ENCODE data around the gene AUTS2.

Gene AUTS2

GRCh38 chr7:70480927-70481569 lies 882.8 kb downstream of the AUTS2 start:
- H3K9me2 ChIP-seq (replicated peaks; ENCODE audit: low read depth, low read length) = no peaks in the 10 kb centered on the region
- no peak overlapping the region for H3K4me2 ChIP-seq (ENCODE audit: low read depth, low read length, poor library complexity, severe bottlenecking)
- no peaks in the 10 kb centered on the region for H3K79me2 ChIP-seq (ENCODE audit: insufficient read depth, low read length)
- no peaks in the 10 kb centered on the region for H3F3A ChIP-seq (ENCODE audit: low read depth)
- H3K4me1 ChIP-seq (ENCODE audit: insufficient read depth, low read length, poor library complexity, severe bottlenecking) = no peaks in the 10 kb centered on the region
- H3K9me3 ChIP-seq (ENCODE audit: insufficient read depth, low read depth, low read length) = no peaks in the 10 kb centered on the region
- H3K4me3 ChIP-seq (ENCODE audit: low read length, poor library complexity, severe bottlenecking) = no peak overlapping the region
- no peak overlapping the region for H3K9ac ChIP-seq (ENCODE audit: low read depth, low read length, poor library complexity, severe bottlenecking)
- no peaks in the 10 kb centered on the region for H3K27me3 ChIP-seq (ENCODE audit: insufficient read depth, low read length, poor library complexity, severe bottlenecking)
- H2AFZ ChIP-seq (ENCODE audit: low read length) = no peak overlapping the region
- H4K20me1 ChIP-seq (ENCODE audit: insufficient read depth, low read length, poor library complexity, severe bottlenecking) = no peaks in the 10 kb centered on the region
- H3K36me3 ChIP-seq (ENCODE audit: insufficient read depth, low read length) = no peaks in the 10 kb centered on the region
- TF ChIP-seq EZH2phosphoT487 (IDR thresholded peaks at IDR 0.05; ENCODE audit: borderline replicate concordance) (no peak), CTCF (conservative IDR thresholded peaks at IDR 0.05; ENCODE audit: low read length) (no peak)

DNA sequence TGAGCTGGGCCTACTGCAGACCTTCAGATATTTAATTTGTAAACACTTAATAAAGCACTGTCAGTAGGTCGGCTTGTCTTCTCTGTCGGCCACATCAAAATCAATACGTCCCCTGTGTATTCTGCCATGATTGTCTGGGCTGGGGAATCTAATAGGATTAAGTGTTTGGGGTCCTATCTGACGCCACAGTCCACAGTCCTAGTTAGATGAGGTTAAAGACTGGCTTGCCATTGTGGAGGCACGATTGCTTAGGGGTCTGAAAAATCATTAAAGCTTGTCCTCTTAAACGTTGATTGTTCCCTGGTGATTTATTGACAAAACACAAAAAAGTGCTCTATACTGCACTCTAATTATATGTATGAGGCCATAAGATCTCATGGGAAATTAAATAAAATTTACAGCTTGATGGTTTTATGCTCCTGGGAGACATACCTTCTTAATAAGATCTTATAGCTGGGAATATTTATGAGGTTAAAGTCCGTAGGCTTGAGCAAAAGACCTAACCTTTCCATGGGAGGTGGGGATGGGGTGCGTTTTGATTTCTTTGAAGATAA lies 883.4 kb downstream of the AUTS2 start:
- Histone ChIP-seq H3K36me3 (ENCODE audit: insufficient read depth, low read length) (no peaks in the 10 kb centered on the region), H2AFZ (ENCODE audit: low read length) (no peak overlapping the region), H3K9me3 (ENCODE audit: insufficient read depth, low read depth, low read length) (no peaks in the 10 kb centered on the region), H3K27me3 (ENCODE audit: insufficient read depth, low read length, poor library complexity, severe bottlenecking) (no peaks in the 10 kb centered on the region), H3F3A (ENCODE audit: low read depth) (no peaks in the 10 kb centered on the region), H3K4me2 (ENCODE audit: low read depth, low read length, poor library complexity, severe bottlenecking) (no peak overlapping the region), H4K20me1 (ENCODE audit: insufficient read depth, low read length, poor library complexity, severe bottlenecking) (no peaks in the 10 kb centered on the region), H3K9me2 (replicated peaks; ENCODE audit: low read depth, low read length) (no peaks in the 10 kb centered on the region), H3K9ac (ENCODE audit: low read depth, low read length, poor library complexity, severe bottlenecking) (no peak overlapping the region), H3K4me1 (ENCODE audit: insufficient read depth, low read length, poor library complexity, severe bottlenecking) (no peaks in the 10 kb centered on the region), H3K4me3 (ENCODE audit: low read length, poor library complexity, severe bottlenecking) (no peak overlapping the region), H3K79me2 (ENCODE audit: insufficient read depth, low read length) (no peaks in the 10 kb centered on the region)
- TF ChIP-seq CTCF (conservative IDR thresholded peaks at IDR 0.05; ENCODE audit: low read length) (no peak), EZH2phosphoT487 (IDR thresholded peaks at IDR 0.05; ENCODE audit: borderline replicate concordance) (no peak)

GRCh38 chr7:70484255-70484654 lies 886.0 kb downstream of the AUTS2 start:
- Histone ChIP-seq H3K27me3 (ENCODE audit: insufficient read depth, low read length, poor library complexity, severe bottlenecking) (no peaks in the 10 kb centered on the region), H3K9ac (ENCODE audit: low read depth, low read length, poor library complexity, severe bottlenecking) (no peak overlapping the region), H3K4me3 (ENCODE audit: low read length, poor library complexity, severe bottlenecking) (no peak overlapping the region), H3K9me2 (replicated peaks; ENCODE audit: low read depth, low read length) (no peaks in the 10 kb centered on the region), H2AFZ (ENCODE audit: low read length) (no peak overlapping the region), H4K20me1 (ENCODE audit: insufficient read depth, low read length, poor library complexity, severe bottlenecking) (no peaks in the 10 kb centered on the region), H3K4me2 (ENCODE audit: low read depth, low read length, poor library complexity, severe bottlenecking) (no peak overlapping the region), H3F3A (ENCODE audit: low read depth) (no peaks in the 10 kb centered on the region), H3K4me1 (ENCODE audit: insufficient read depth, low read length, poor library complexity, severe bottlenecking) (no peaks in the 10 kb centered on the region), H3K9me3 (ENCODE audit: insufficient read depth, low read depth, low read length) (no peaks in the 10 kb centered on the region), H3K36me3 (ENCODE audit: insufficient read depth, low read length) (no peaks in the 10 kb centered on the region), H3K79me2 (ENCODE audit: insufficient read depth, low read length) (no peaks in the 10 kb centered on the region)
- no peak for TF ChIP-seq EZH2phosphoT487 (IDR thresholded peaks at IDR 0.05; ENCODE audit: borderline replicate concordance)

DNA sequence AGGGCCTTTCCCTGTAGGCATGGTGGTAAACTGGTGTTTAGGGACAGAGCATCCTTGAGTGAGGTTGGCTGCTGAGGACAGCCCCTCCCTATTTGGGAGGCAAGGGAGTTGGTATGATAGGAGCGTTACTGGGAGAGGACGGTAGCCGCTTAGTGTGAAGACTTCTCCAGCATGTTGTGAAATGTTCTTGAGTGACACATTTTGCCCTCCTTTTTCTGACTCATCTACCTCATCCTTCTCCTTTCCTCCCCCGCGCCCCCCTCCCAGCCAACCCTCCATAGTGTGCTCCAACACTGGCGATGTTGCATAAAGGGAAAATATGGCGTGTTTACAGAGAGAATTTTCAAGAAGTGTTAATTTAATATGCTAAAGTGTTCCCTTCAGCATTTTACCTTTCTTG lies 888.7 kb downstream of the AUTS2 start:
- Histone ChIP-seq H3K27me3 (ENCODE audit: insufficient read depth, low read length, poor library complexity, severe bottlenecking) (no peaks in the 10 kb centered on the region), H3K4me3 (ENCODE audit: low read length, poor library complexity, severe bottlenecking) (no peak overlapping the region), H3K9me2 (replicated peaks; ENCODE audit: low read depth, low read length) (no peaks in the 10 kb centered on the region), H3K9me3 (ENCODE audit: insufficient read depth, low read depth, low read length) (no peaks in the 10 kb centered on the region), H3K4me1 (ENCODE audit: insufficient read depth, low read length, poor library complexity, severe bottlenecking) (no peaks in the 10 kb centered on the region), H3F3A (ENCODE audit: low read depth) (no peaks in the 10 kb centered on the region), H3K79me2 (ENCODE audit: insufficient read depth, low read length) (no peaks in the 10 kb centered on the region), H2AFZ (ENCODE audit: low read length) (no peak overlapping the region), H4K20me1 (ENCODE audit: insufficient read depth, low read length, poor library complexity, severe bottlenecking) (no peaks in the 10 kb centered on the region), H3K36me3 (ENCODE audit: insufficient read depth, low read length) (no peaks in the 10 kb centered on the region), H3K4me2 (ENCODE audit: low read depth, low read length, poor library complexity, severe bottlenecking) (no peak overlapping the region), H3K9ac (ENCODE audit: low read depth, low read length, poor library complexity, severe bottlenecking) (no peak overlapping the region)
- TF ChIP-seq CTCF (conservative IDR thresholded peaks at IDR 0.05; ENCODE audit: low read length) (no peak), EZH2phosphoT487 (IDR thresholded peaks at IDR 0.05; ENCODE audit: borderline replicate concordance) (no peak)
